Stimulated activated CD4-positive, alpha-beta T cell treated with anti-CD3 and anti-CD28 coated beads, Interleukin-1b, Interleukin-23, amount 100 ng/mL, for 4 hours (primary cell): ENCODE data around the gene TRIM36.

Source experiments
- DNase-seq, 2 donors: peaks; one replicate each; pipeline ENCODE4 v3.0.0-alpha.2; 2020; ENCODE audit warnings: low read depth in 2 of 2

The TRIM36 gene

GRCh38 chr5:115166744-115167393 lies 2.8 kb downstream of the TRIM36 start:
- DNase-seq, result no peak

- DNase-seq, result no peak
These were observed 3.9 kb downstream of the TRIM36 start for GRCh38 chr5:115165790-115166189.

- DNase-seq, result no peak
These were observed 8.7 kb downstream of the TRIM36 start for GRCh38 chr5:115160975-115161475.

- DNase-seq, result no peak
These were observed 18.4 kb downstream of the TRIM36 start for GRCh38 chr5:115151208-115151805.

- DNase-seq, result no peak
These were observed 19.2 kb downstream of the TRIM36 start for GRCh38 chr5:115150512-115150911.

GRCh38 chr5:115147052-115147451 lies 22.7 kb downstream of the TRIM36 start:
- DNase-seq, result no peak

- DNase-seq, result no peak
These were observed 33.4 kb downstream of the TRIM36 start for GRCh38 chr5:115136294-115136693.

GRCh38 chr5:115132465-115132864 lies 37.2 kb downstream of the TRIM36 start:
- DNase-seq, result no peak

GRCh38 chr5:115126303-115126702 lies 43.4 kb downstream of the TRIM36 start:
- DNase-seq, result no peak

- no peak for DNase-seq
These were observed 45.0 kb downstream of the TRIM36 start for GRCh38 chr5:115124741-115125140.

- no peak for DNase-seq
These were observed 53.7 kb downstream of the TRIM36 start for GRCh38 chr5:115116001-115116400.

- no peak for DNase-seq
These were observed 59.9 kb downstream of the TRIM36 start for GRCh38 chr5:115109840-115110239.

GRCh38 chr5:115109356-115109755 lies 60.4 kb downstream of the TRIM36 start:
- DNase-seq, result no peak

GRCh38 chr5:115100319-115100955 lies 69.3 kb downstream of the TRIM36 start:
- no peak for DNase-seq

- DNase-seq, result peak in 1 of 2 donors; percentile 0
These were observed 71.5 kb downstream of the TRIM36 start for GRCh38 chr5:115098041-115098702.

GRCh38 chr5:115097236-115097635 lies 72.5 kb downstream of the TRIM36 start:
- DNase-seq, result no peak

GRCh38 chr5:115096034-115096769 lies 73.5 kb downstream of the TRIM36 start:
- DNase-seq, result no peak

GRCh38 chr5:115087951-115088350 lies 81.8 kb downstream of the TRIM36 start:
- no peak for DNase-seq

GRCh38 chr5:115086473-115086872 lies 83.2 kb downstream of the TRIM36 start:
- DNase-seq, result no peak

- no peak for DNase-seq
These were observed 85.4 kb downstream of the TRIM36 start for GRCh38 chr5:115084246-115084793.

GRCh38 chr5:115079924-115080623 lies 89.6 kb downstream of the TRIM36 start:
- no peak for DNase-seq
